HFF-Myc (cell line): ENCODE measurements around the gene PCID2.
A peak's percentile ranks its signal among the peaks of the same experiment; 100 is the strongest.

Experiments used
- DNase-seq: peaks from one replicate; pipeline ENCODE4 v3.0.0-alpha.2; 2011; ENCODE audit warnings: low read depth; ENCODE audit errors: extremely low read depth
- H3K4me3 ChIP-seq: replicated peaks from 2 replicates; pipeline ENCODE4 v1.5.1; 2011; ENCODE audit warnings: low read depth, mild to moderate bottlenecking, control low read depth, low read length
- TF ChIP-seq, protein P1 (sequence below): IDR thresholded peaks from 2 replicates; pipeline ENCODE4 v1.5.1; 2012; ENCODE audit warnings: mild to moderate bottlenecking, low read depth, low read length, control low read depth; ENCODE audit errors: missing control alignments

Gene PCID2

DNA sequence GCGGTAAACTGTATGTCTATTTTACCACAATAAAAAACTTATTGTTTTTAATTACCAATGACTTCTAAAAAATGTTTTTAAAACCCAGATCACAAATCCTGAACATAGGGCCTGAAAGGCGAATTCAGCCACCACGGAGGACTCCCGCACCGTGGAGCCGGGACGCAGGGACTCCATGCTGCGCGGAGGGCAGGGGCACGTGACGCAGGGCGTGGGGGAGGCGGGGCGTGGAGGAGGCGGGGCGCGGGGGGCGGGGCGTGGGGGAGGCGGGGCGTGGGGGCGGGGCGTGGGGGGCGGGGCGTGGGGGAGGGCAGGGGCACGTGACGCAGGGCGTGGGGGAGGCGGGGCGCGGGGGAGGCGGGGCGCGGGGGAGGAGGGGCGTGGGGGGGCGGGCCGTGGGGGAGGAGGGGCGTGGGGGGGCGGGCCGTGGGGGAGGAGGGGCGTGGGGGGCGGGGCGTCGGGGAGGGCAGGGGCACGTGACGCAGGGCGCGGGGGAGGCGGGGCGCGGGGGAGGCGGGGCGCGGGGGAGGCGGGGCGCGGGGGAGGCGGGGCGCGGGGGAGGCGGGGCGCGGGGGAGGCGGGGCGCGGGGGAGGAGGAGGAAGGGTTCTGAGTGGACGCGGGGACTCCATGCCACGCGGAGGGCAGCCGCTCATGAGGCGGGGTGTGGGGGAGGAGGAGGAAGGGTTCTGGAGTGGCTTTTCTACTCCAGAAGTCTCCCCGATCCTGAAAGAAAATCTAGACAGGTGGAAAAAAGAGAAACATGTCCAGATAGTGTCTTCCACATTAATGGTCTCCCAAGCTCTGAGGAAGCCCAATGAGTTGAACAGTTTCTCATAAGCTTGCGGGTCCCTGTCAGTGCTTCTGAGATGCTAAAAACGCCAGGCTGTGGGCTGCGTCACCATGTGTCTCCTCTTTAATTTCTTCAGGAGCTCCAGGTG is 54.4 kb downstream of the PCID2 start:
- peak overlapping the region; percentile 32 for H3K4me3 ChIP-seq
- DNase-seq: no peak
- TF ChIP-seq, protein P1, sequence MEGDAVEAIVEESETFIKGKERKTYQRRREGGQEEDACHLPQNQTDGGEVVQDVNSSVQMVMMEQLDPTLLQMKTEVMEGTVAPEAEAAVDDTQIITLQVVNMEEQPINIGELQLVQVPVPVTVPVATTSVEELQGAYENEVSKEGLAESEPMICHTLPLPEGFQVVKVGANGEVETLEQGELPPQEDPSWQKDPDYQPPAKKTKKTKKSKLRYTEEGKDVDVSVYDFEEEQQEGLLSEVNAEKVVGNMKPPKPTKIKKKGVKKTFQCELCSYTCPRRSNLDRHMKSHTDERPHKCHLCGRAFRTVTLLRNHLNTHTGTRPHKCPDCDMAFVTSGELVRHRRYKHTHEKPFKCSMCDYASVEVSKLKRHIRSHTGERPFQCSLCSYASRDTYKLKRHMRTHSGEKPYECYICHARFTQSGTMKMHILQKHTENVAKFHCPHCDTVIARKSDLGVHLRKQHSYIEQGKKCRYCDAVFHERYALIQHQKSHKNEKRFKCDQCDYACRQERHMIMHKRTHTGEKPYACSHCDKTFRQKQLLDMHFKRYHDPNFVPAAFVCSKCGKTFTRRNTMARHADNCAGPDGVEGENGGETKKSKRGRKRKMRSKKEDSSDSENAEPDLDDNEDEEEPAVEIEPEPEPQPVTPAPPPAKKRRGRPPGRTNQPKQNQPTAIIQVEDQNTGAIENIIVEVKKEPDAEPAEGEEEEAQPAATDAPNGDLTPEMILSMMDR: no peak

DNA sequence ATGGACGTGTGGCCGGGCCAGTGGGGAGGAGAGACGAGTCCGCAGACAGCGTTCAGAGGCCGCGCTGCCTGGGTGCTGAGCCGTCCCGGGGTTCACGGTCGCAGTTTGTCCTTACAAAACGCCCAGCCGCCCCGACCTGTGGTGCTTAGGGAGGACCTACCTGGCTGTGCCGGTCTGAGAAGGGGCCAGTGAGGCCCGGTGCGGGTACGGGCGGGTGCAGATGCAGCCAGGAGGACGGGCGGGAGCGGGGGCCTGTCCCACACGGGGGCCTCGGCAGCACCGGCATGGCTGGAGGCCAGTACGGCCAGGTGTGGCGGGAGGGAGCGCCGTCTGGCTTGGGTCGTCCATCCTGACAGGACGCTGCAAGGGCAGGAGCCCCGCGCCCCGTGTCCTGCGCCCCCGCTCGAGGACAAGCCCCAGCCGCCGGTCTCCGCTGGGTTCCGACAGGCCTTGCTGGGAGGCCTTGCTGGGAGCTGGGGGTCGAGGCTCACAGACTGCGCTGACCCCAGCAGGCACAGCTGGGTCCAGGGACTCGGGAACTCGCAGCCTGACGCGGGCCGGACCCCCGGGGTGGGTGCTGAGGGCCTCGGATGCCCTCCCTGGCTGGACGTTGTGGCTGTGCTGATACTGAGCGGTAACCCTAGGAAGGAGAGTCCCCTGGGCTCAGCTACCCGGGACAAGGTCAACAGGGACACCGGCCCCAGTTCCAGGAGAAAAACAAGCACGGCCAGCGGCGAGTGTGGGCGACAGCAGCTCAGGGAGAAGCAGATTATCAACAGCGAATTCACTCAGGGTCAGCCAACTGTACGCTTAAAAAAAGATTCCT is 55.3 kb downstream of the PCID2 start:
- H3K4me3 ChIP-seq: peak overlapping the region; percentile 32
- no peak for DNase-seq
- TF ChIP-seq, protein P1: no peak

DNA sequence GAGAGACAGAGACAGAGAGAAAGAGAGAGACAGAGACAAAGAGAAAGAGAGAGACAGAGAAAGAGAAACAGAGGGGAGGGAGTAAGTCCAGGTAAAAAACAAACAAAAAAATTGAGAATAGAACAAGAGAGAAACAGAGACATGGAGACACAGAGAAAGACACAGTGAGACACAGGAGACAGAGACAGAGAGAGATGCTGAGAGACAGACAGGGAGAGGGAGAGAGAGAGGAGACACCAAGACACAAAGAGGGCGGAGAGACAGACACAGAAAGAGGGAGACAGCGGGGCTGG is 55.8 kb downstream of the PCID2 start:
- no peak for DNase-seq
- TF ChIP-seq, protein P1: no peak
- H3K4me3 ChIP-seq: no peak overlapping the region

DNA sequence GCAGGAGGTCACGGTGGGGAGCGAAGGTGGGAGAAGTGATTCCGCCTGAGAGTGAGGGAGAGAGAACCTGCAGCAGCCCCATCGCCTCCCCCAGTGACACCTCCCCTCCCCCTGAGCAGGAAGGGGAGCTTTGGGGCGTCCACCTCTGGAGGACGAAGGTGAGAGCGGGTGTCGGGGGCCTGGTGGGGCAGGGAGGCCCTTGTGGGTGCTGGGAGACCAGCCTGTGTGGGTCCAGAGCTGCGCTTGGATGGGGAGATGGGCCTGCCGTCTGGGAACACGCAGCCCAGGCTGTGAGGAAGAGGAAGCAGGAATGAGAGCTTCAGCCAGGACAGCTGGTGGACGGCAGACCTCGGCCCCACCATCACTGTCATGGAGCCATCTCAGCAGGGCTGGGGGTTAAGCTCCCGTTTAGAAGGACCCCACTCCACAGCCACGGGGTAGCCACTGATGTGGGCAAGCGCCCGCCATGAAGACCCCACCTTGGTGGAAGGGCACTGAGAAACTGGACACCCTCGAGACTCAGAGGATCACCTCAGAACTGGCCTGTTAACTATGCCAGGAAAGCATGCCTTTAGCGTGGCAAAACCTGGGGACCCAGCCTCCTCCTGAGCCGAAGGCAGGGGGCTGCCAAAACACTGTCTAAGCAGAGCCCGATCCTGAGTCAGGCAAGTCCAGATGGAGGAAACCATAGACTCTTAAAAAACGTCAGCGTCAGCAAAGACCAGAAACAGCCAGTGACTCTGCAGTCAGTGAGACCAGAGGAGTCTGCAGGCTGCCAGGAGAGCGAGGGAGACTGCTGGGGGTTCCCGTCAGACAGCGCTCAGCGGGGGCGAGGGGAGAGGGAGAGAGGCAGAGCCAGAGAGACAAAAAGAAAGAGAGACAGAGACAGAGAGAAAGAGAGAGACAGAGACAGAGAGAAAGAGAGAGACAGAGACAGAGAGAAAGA is 56.5 kb downstream of the PCID2 start:
- no peak for DNase-seq
- TF ChIP-seq, protein P1: no peak
- no peak overlapping the region for H3K4me3 ChIP-seq

DNA sequence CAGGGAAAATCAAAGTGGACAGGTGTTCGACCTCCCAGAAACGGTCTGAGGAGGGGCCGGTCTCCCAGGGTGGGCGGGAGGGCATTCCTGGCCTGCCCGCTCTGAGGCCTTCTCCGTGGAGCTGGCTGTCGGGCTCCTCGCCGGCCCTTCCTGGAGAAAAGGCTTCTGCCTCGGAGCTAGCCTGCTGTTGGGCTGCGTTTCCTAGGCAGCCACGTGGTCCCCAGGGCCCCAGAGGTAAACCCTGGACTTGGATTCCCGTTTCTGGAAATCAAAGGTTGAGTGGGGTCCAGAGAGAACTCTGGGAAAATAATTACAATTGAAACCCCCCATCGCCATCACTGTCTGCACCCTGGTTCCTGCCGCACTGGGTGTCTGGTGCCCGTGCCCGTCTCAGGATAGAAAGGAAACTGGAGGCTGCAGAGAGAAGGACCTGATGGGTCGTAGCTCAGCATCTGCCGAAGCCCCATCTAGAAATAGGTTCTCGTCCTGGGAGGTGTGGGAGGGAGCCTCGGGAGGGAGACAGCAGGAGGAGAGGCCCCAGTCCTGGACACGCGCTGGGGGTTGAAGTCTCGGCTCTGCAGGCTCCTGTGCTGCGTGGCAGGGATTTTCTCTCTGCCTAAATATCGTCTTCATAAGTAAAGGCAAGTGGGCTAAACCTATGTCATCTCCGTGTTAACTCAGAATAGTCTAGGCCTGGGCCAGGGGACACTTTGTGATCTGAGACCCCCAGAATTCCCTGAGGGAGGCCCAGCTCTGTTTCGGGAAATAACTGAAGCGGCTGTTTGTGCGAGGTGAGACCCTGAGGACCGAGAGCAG is 57.7 kb downstream of the PCID2 start:
- no peak overlapping the region for H3K4me3 ChIP-seq
- DNase-seq: no peak
- TF ChIP-seq, protein P1: no peak
